SK-N-SH treated with all-trans-retinoic acid at 6 μM for 48 hours (cell line): Measurements from ENCODE around the gene MFSD6L.

Source experiments
- ATAC-seq: fragments of 200-7000 bp; cut with Tn5 transposase; 3 replicates; pipeline ENCODE4 v1.9.1; 2020; ENCODE audit warnings: mild to moderate bottlenecking, moderate library complexity
- ARNTL ChIP-seq: fragments of 450-650 bp; formaldehyde crosslinking; IDR thresholded peaks from 2 replicates; pipeline ENCODE4 v1.5.0; 2020; ENCODE audit warnings: low read depth, mild to moderate bottlenecking, moderate library complexity, borderline replicate concordance
- BACH2 ChIP-seq: fragments of 250-450 bp; sonication (Bioruptor Pico); IDR thresholded peaks from 2 replicates; pipeline ENCODE4 v1.9.0; 2021; ENCODE audit warnings: mild to moderate bottlenecking, borderline replicate concordance
- CREB5 ChIP-seq: fragments of 250-450 bp; sonication (Bioruptor Pico); IDR thresholded peaks from 2 replicates; pipeline ENCODE4 v1.5.1; 2020; ENCODE audit warnings: low read depth, mild to moderate bottlenecking, moderate library complexity
- ISL1 ChIP-seq: fragments of 250-450 bp; sonication (Bioruptor Pico); IDR thresholded peaks from 2 replicates; pipeline ENCODE4 v2.1.2; 2022; ENCODE audit warnings: mild to moderate bottlenecking, moderate library complexity
- OSR1 ChIP-seq: fragments of 250-450 bp; sonication (Bioruptor Pico); IDR thresholded peaks from 2 replicates; pipeline ENCODE4 v1.8.0; 2022; ENCODE audit warnings: moderate library complexity, mild to moderate bottlenecking, inconsistent platforms
- PATZ1 ChIP-seq: fragments of 250-450 bp; sonication (Bioruptor Pico); IDR thresholded peaks from 2 replicates; pipeline ENCODE4 v1.8.0; 2020; ENCODE audit warnings: mild to moderate bottlenecking, moderate library complexity, borderline replicate concordance
- POU6F1 ChIP-seq: fragments of 250-450 bp; sonication (Bioruptor Pico); IDR thresholded peaks from 2 replicates; pipeline ENCODE4 v1.8.0; 2021; ENCODE audit warnings: low read depth, mild to moderate bottlenecking, moderate library complexity, borderline replicate concordance
- RARB ChIP-seq: fragments of 250-450 bp; sonication (Bioruptor Pico); IDR thresholded peaks from 2 replicates; pipeline ENCODE4 v1.8.0; 2021; ENCODE audit warnings: mild to moderate bottlenecking, moderate library complexity
- SNAI2 ChIP-seq: fragments of 250-450 bp; sonication (Bioruptor Pico); IDR thresholded peaks from 2 replicates; pipeline ENCODE4 v1.5.0; 2020; ENCODE audit warnings: mild to moderate bottlenecking, moderate library complexity
- TOX ChIP-seq: fragments of 250-450 bp; sonication (Bioruptor Pico); IDR thresholded peaks from 2 replicates; pipeline ENCODE4 v1.8.0; 2021; ENCODE audit warnings: mild to moderate bottlenecking, moderate library complexity, borderline replicate concordance
- TSHZ2 ChIP-seq: fragments of 250-450 bp; sonication (Bioruptor Pico); IDR thresholded peaks from 2 replicates; pipeline ENCODE4 v1.5.0; 2020; ENCODE audit warnings: mild to moderate bottlenecking, moderate library complexity
- ZFP3 ChIP-seq: fragments of 250-450 bp; sonication (Bioruptor Pico); IDR thresholded peaks from 2 replicates; pipeline ENCODE4 v1.5.0; 2020; ENCODE audit warnings: mild to moderate bottlenecking, moderate library complexity
- ZFP30 ChIP-seq: fragments of 450-650 bp; formaldehyde crosslinking; IDR thresholded peaks from 2 replicates; pipeline ENCODE4 v1.5.0; 2022; ENCODE audit warnings: mild to moderate bottlenecking, moderate library complexity
- ZNF565 ChIP-seq: fragments of 450-650 bp; formaldehyde crosslinking; conservative IDR thresholded peaks from 2 replicates; pipeline ENCODE4 v1.5.0; 2020; ENCODE audit warnings: low read depth, mild to moderate bottlenecking, moderate library complexity
- ZNF70 ChIP-seq: fragments of 450-650 bp; formaldehyde crosslinking; IDR thresholded peaks from 2 replicates; pipeline ENCODE4 v1.5.0; 2020; ENCODE audit warnings: mild to moderate bottlenecking, moderate library complexity
- ZNF8 ChIP-seq: fragments of 450-650 bp; formaldehyde crosslinking; IDR thresholded peaks from 2 replicates; pipeline ENCODE4 v1.5.0; 2020; ENCODE audit warnings: mild to moderate bottlenecking, moderate library complexity

Gene MFSD6L

GRCh38 chr17:8794636-8795035, 4.5 kb downstream of the MFSD6L start:
- ATAC-seq, result no peak
- no peak for TF ChIP-seq ZNF70 (CRISPR knock-in tag)
- no peak for TF ChIP-seq CREB5 (CRISPR knock-in tag)
- no peak for TF ChIP-seq ZNF565 (CRISPR knock-in tag)
- TF ChIP-seq TSHZ2 (CRISPR knock-in tag), result no peak
- no peak for TF ChIP-seq BACH2 (CRISPR knock-in tag)
- no peak for TF ChIP-seq POU6F1 (CRISPR knock-in tag)
- no peak for TF ChIP-seq ZNF8
- no peak for TF ChIP-seq ARNTL (CRISPR knock-in tag)
- no peak for TF ChIP-seq ISL1 (CRISPR knock-in tag)
- TF ChIP-seq, all 23 proteins: peak for 0

- ATAC-seq, result no peak
Observed at GRCh38 chr17:8793649-8794048, 5.5 kb downstream of the MFSD6L start.

More at GRCh38 chr17:8793649-8794048, 5.5 kb downstream of the MFSD6L start:
- TF ChIP-seq OSR1 (CRISPR knock-in tag) (no peak), ZFP30 (no peak), RARB (CRISPR knock-in tag) (no peak), TSHZ2 (CRISPR knock-in tag) (no peak), TOX (no peak), ARNTL (CRISPR knock-in tag) (no peak), PATZ1 (CRISPR knock-in tag) (no peak), ZNF70 (CRISPR knock-in tag) (no peak), ZFP3 (no peak), SNAI2 (CRISPR knock-in tag) (no peak)
